HG02798 (cell line): ENCODE data around the gene CHMP5.
"Not testable (repeated sequence)": the region's sequence is repeated elsewhere in the genome, so short reads cannot be mapped to it uniquely, and the experiment has no call there.

Experiments
- ATAC-seq: cut with Tn5 transposase; IDR thresholded peaks from one replicate; pipeline ENCODE4 v1.9.1; 2021; ENCODE audit warnings: mild to moderate bottlenecking; ENCODE audit not compliant: unreplicated experiment, poor library complexity

CHMP5 gene

GRCh38 chr9:33309903-33310302 lies 45.1 kb downstream of the CHMP5 start:
- no peak for ATAC-seq

- no peak for ATAC-seq
Measured at GRCh38 chr9:33310748-33311147, 45.9 kb downstream of the CHMP5 start.

- no peak for ATAC-seq
Measured at GRCh38 chr9:33311953-33312352, 47.1 kb downstream of the CHMP5 start.

GRCh38 chr9:33315371-33315770 lies 50.5 kb downstream of the CHMP5 start:
- no peak for ATAC-seq

- not testable (repeated sequence) for ATAC-seq
Measured at GRCh38 chr9:33317136-33317535, 52.3 kb downstream of the CHMP5 start.

- ATAC-seq, result no peak
Measured at GRCh38 chr9:33318225-33318624, 53.4 kb downstream of the CHMP5 start.

- no peak for ATAC-seq
Measured at GRCh38 chr9:33318781-33319180, 53.9 kb downstream of the CHMP5 start.

GRCh38 chr9:33320230-33320567 lies 55.4 kb downstream of the CHMP5 start:
- no peak for ATAC-seq

GRCh38 chr9:33320568-33321261 lies 55.9 kb downstream of the CHMP5 start:
- no peak for ATAC-seq

- no peak for ATAC-seq
Measured at GRCh38 chr9:33329117-33329563, 64.3 kb downstream of the CHMP5 start.

GRCh38 chr9:33329979-33330378 lies 65.1 kb downstream of the CHMP5 start:
- no peak for ATAC-seq

GRCh38 chr9:33331377-33331891 lies 66.6 kb downstream of the CHMP5 start:
- ATAC-seq, result no peak
